Measurements from ENCODE around the gene THAP8.
A peak's percentile ranks its signal among the peaks of the same experiment; 100 is the strongest.

The THAP8 gene

GRCh38 chr19:36058481-36059179 is 4.5 kb upstream of the THAP8 start:
- Histone ChIP-seq H4K20me1 (ENCODE audit: control insufficient read depth, insufficient read depth, low read depth, low read length) (peaks cover 4% of the 10 kb centered on the region), H3K4me3 (ENCODE audit: low read length) (no peak overlapping the region), H3K4me1 (ENCODE audit: control insufficient read depth, low read length) (peaks cover 15% of the 10 kb centered on the region), H3K79me2 (ENCODE audit: control insufficient read depth, low read length) (peaks cover 67% of the 10 kb centered on the region), H3F3A (ENCODE audit: control insufficient read depth, insufficient read depth) (no peaks in the 10 kb centered on the region), H3K36me3 (ENCODE audit: control insufficient read depth, low read length) (peaks cover 72% of the 10 kb centered on the region), H3K9me3 (ENCODE audit: control insufficient read depth, insufficient read depth, low read length) (no peaks in the 10 kb centered on the region), H3K9me2 (replicated peaks; ENCODE audit: control insufficient read depth, low read length) (no peaks in the 10 kb centered on the region), H3K27ac (ENCODE audit: low read depth, low read length) (no peak overlapping the region), H3K4me2 (ENCODE audit: low read length) (no peak overlapping the region), H3K27me3 (ENCODE audit: control insufficient read depth, low read length) (no peaks in the 10 kb centered on the region)
- TF ChIP-seq EZH2phosphoT487 (IDR thresholded peaks at IDR 0.05; ENCODE audit: borderline replicate concordance, low read length): no peak
- TF ChIP-seq CTCF (IDR thresholded peaks at IDR 0.05; ENCODE audit: low read depth, low read length, poor library complexity, severe bottlenecking): no peak

GRCh38 chr19:36054733-36055686 is 925 bp upstream of the THAP8 start, which contains the start of gene WDR62:
WDR62 (plus strand) TSS chr19:36054897; CDS start chr19:36054972, 75 bp downstream.
- Histone ChIP-seq H3K79me2 (ENCODE audit: control insufficient read depth, low read length) (peaks cover 62% of the 10 kb centered on the region), H3K4me1 (ENCODE audit: control insufficient read depth, low read length) (peaks cover 27% of the 10 kb centered on the region), H3K4me3 (ENCODE audit: low read length) (peak within 1 kb of the TSS; percentile 88), H4K20me1 (ENCODE audit: control insufficient read depth, insufficient read depth, low read depth, low read length) (peaks cover 4% of the 10 kb centered on the region), H3K9me2 (replicated peaks; ENCODE audit: control insufficient read depth, low read length) (no peaks in the 10 kb centered on the region), H3K27me3 (ENCODE audit: control insufficient read depth, low read length) (no peaks in the 10 kb centered on the region), H3K27ac (ENCODE audit: low read depth, low read length) (peak within 1 kb of the TSS; percentile 88), H3K36me3 (ENCODE audit: control insufficient read depth, low read length) (peaks cover 42% of the 10 kb centered on the region), H3F3A (ENCODE audit: control insufficient read depth, insufficient read depth) (no peaks in the 10 kb centered on the region), H3K9me3 (ENCODE audit: control insufficient read depth, insufficient read depth, low read length) (no peaks in the 10 kb centered on the region), H3K4me2 (ENCODE audit: low read length) (peak within 1 kb of the TSS; percentile 73)
- TF ChIP-seq CTCF (IDR thresholded peaks at IDR 0.05; ENCODE audit: low read depth, low read length, poor library complexity, severe bottlenecking) (no peak), EZH2phosphoT487 (IDR thresholded peaks at IDR 0.05; ENCODE audit: borderline replicate concordance, low read length) (no peak)

DNA sequence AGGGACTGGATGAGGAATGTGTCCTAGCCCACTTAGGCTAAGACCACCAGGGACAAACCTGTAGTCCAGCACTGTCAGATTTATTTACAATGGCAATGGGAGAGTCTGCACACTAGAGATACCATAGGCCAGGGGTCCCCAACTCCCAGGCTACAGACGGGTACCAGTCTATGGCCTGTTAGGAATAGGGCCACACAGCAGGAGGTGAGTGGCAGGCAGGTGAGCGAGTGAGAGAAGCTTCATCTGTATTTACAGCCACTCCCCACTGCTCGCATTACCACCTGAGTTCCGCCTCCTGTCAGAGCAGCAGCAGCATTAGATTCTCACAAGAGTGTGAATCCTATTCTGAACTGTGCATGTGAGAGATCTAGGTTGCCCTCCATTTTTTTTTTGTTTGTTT is 2.4 kb downstream of the THAP8 start:
- no peaks in the 10 kb centered on the region for H3F3A ChIP-seq (ENCODE audit: control insufficient read depth, insufficient read depth)
- H3K9me3 ChIP-seq (ENCODE audit: control insufficient read depth, insufficient read depth, low read length): no peaks in the 10 kb centered on the region

More for the DNA sequence above, 2.4 kb downstream of the THAP8 start:
- Histone ChIP-seq H3K4me2 (ENCODE audit: low read length) (no peak overlapping the region), H3K4me1 (ENCODE audit: control insufficient read depth, low read length) (peaks cover 22% of the 10 kb centered on the region), H3K27ac (ENCODE audit: low read depth, low read length) (no peak overlapping the region), H3K9me2 (replicated peaks; ENCODE audit: control insufficient read depth, low read length) (no peaks in the 10 kb centered on the region), H3K4me3 (ENCODE audit: low read length) (no peak overlapping the region), H3K27me3 (ENCODE audit: control insufficient read depth, low read length) (no peaks in the 10 kb centered on the region), H4K20me1 (ENCODE audit: control insufficient read depth, insufficient read depth, low read depth, low read length) (peaks cover 4% of the 10 kb centered on the region; the same call in 1 of the 2 replicates), H3K79me2 (ENCODE audit: control insufficient read depth, low read length) (peaks cover 29% of the 10 kb centered on the region), H3K36me3 (ENCODE audit: control insufficient read depth, low read length) (peaks cover 11% of the 10 kb centered on the region)
- TF ChIP-seq CTCF (IDR thresholded peaks at IDR 0.05; ENCODE audit: low read depth, low read length, poor library complexity, severe bottlenecking) (no peak), EZH2phosphoT487 (IDR thresholded peaks at IDR 0.05; ENCODE audit: borderline replicate concordance, low read length) (no peak)
